IPS-NIHi7 (cell line): ENCODE measurements around the gene RACGAP1.
A peak's percentile ranks its signal among the peaks of the same experiment; 100 is the strongest.
"Not testable (repeated sequence)": the region's sequence is repeated elsewhere in the genome, so short reads cannot be mapped to it uniquely, and the experiment has no call there.

Source experiments
- DNase-seq: peaks from one replicate; pipeline ENCODE4 v3.0.0; 2012; ENCODE audit warnings: mixed read lengths; ENCODE audit errors: extremely low spot score

The RACGAP1 gene

GRCh38 chr12:49986476-49986875 lies 38.8 kb downstream of the RACGAP1 start:
- not testable (repeated sequence) for DNase-seq

- DNase-seq, result no peak
Observed at GRCh38 chr12:49985981-49986380, 39.3 kb downstream of the RACGAP1 start.

GRCh38 chr12:49984476-49985359 lies 40.6 kb downstream of the RACGAP1 start:
- no peak for DNase-seq

- DNase-seq, result no peak
Observed at GRCh38 chr12:49983892-49984291, 41.4 kb downstream of the RACGAP1 start.

- no peak for DNase-seq
Observed at GRCh38 chr12:49982246-49983087, 42.8 kb downstream of the RACGAP1 start.

GRCh38 chr12:49980501-49981349 lies 44.6 kb downstream of the RACGAP1 start:
- no peak for DNase-seq

GRCh38 chr12:49979791-49980190 lies 45.5 kb downstream of the RACGAP1 start:
- no peak for DNase-seq

GRCh38 chr12:49979016-49979586 lies 46.2 kb downstream of the RACGAP1 start:
- DNase-seq, result no peak

- no peak for DNase-seq
Observed at GRCh38 chr12:49978125-49978524, 47.2 kb downstream of the RACGAP1 start.

- no peak for DNase-seq
Observed at GRCh38 chr12:49976557-49976956, 48.7 kb downstream of the RACGAP1 start.

- DNase-seq, result no peak
Observed at GRCh38 chr12:49975318-49975761, 50.0 kb downstream of the RACGAP1 start.

GRCh38 chr12:49974677-49975317 lies 50.5 kb downstream of the RACGAP1 start:
- DNase-seq, result no peak

GRCh38 chr12:49974231-49974675 lies 51.0 kb downstream of the RACGAP1 start:
- DNase-seq, result peak; percentile 52

GRCh38 chr12:49973361-49973830 lies 51.9 kb downstream of the RACGAP1 start:
- DNase-seq, result no peak

- no peak for DNase-seq
Observed at GRCh38 chr12:49972641-49973360, 52.5 kb downstream of the RACGAP1 start, which contains the start of gene AQP6. Gene AQP6, plus strand, starts transcription at chr12:49972947. Its CDS starts 227 bp downstream, at chr12:49973174.

- DNase-seq, result no peak
Observed at GRCh38 chr12:49972129-49972528, 53.2 kb downstream of the RACGAP1 start.

GRCh38 chr12:49971141-49971540 lies 54.2 kb downstream of the RACGAP1 start:
- no peak for DNase-seq

- no peak for DNase-seq
Observed at GRCh38 chr12:49970658-49971057, 54.6 kb downstream of the RACGAP1 start.

GRCh38 chr12:49969651-49970429 lies 55.5 kb downstream of the RACGAP1 start:
- no peak for DNase-seq
